Fibroblast of the conjunctiva (primary cell): ENCODE results near the gene BCL2.

ENCODE experiments used
- DNase-seq: peaks from one replicate; pipeline ENCODE4 v3.0.0-alpha.2; 2010; ENCODE audit warnings: low read depth

The BCL2 gene

GRCh38 chr18:63155910-63156773 is 163.4 kb downstream of the BCL2 start:
- DNase-seq: no peak

- no peak for DNase-seq
Measured at GRCh38 chr18:63155169-63155852, 164.3 kb downstream of the BCL2 start.

- no peak for DNase-seq
Measured at GRCh38 chr18:63154350-63155152, 165.0 kb downstream of the BCL2 start.

GRCh38 chr18:63152791-63153190 is 166.8 kb downstream of the BCL2 start:
- no peak for DNase-seq

GRCh38 chr18:63152096-63152495 is 167.5 kb downstream of the BCL2 start:
- DNase-seq: no peak

DNA sequence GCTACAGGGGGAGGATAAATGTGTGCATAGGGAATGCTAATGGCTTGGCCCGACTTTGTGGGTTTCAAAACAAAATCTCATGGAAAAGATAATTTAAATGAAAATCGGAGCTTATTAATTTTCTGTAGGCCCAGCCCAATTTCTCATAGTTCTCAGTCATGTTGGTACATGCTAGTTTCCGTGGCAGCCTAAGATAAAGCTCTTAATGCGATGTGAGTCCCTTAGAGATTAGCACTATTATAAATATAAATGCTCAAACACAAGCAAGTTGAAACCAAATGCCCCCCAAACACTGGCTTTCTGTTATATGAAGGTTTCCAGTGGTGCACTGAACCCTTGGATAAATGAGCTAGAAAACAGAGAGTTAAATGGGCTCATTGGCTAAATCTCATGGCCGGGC is 168.0 kb downstream of the BCL2 start:
- DNase-seq: no peak

DNA sequence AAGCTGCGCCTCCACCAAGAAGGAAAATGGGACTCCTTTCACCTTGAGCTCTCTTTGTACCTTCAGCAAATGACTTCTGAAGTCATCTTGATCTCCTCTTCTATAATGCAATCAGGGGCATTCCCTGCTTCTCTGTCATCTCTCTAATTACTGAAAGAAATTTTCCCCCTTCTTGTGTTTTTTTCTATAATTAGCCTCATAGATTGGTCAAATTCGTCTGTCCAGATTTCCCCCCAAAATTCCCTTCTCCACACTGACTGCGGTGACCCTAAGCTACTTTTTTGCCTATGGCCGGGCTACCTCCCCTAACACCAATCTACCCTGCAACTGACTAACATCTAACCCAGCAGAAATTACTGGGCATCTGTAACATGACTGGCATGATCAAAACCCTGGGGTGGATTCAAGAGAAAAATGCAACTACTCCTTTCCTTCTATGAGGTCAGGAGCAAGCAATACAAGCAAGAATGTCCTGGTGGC is 168.6 kb downstream of the BCL2 start:
- DNase-seq: no peak

DNA sequence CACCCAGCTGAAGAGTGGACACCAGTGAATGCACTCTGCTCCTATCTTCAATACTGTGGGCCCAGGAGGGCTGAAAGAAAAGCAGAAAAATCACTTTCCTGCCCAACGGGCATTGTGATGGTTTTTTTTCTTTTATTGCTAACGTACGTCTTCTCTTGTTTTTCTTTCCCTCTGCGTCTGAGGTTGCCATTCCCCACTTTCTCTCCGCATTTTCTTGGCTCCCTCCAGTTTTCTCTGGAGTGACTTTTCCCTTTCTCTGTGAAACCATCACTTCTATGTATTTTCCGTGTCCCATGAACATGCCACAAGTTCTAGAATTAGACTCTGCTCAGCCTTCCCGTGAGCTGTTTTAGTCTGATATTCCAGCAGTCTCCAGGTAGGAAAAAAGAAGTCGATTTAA is 169.2 kb downstream of the BCL2 start:
- DNase-seq: no peak

DNA sequence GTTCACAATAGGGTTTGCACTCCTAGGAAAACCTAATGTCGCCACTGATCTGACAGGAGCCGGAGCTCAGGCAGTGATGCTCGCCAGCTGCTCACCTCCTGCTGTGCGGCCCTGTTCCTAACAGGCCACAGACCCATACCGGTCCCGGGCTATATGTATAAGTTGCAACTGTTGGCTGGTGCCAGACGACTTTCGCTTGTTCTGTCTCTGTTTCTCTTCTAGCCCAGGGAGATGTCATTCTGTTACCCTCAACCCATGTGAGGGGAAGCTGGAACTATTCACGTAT is 170.3 kb downstream of the BCL2 start:
- DNase-seq: no peak

GRCh38 chr18:63148449-63149301 is 170.9 kb downstream of the BCL2 start:
- peak; percentile 86 for DNase-seq

GRCh38 chr18:63147973-63148372 is 171.6 kb downstream of the BCL2 start:
- DNase-seq: no peak

DNA sequence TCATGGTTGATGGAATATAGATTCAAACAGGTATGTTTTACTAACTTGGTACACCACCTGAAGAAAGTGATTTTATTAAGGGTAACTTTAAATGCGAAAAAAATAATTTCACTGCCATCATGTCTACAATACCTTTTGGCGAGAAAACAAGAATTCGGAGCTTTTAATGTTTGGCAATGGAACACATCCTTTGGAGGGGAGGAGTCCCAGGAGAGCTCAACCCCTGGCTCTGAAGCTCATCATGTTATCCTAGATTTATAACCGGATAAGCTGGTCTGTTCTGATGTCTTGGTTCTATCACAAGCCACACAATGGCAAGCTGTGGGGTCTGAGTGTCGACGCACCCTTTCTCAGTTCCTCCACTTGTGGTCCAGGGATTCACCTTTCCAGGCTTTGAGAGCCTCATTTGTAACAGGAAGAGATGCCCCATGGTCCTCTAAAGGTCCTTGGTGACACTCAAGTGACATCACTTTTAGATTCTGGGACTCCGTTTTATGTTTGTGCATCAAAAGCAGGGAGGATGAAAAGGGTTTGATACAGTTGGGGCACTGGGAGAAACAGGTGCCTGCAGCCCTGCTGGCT is 172.7 kb downstream of the BCL2 start:
- no peak for DNase-seq

DNA sequence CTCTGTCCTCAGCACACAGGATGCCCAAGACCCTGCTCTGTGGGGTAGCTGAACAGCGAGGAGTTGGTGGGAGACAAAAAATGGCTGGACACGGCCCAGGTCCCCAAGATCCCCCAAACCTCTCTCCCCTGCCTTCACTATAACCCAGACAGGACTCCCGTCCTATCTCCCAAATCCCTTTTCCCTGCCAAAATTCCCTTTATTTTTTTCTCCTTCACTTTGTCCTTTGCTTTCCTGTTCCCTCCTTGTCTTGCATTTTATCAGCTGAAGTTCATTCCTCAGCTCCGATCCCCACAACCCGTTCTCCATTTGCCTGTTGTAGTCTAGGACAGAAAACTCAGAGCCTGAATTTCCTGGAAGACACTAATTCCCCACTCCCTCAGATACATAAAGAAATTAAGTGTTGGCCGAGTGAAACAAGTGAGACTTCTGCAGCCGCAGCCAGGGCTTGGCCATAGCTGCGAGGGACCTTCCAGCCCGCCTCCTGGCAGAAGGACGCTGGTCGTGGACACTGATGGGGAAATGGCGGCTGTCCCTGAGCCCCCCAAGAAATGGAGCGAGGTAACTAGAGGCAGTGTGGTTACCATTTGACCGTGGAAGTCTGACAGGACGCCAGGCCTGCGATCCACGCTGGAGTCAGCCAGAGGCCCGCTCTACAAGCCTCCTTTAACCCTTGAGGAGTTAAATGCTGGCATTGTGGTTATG is 173.6 kb downstream of the BCL2 start:
- DNase-seq: no peak

DNA sequence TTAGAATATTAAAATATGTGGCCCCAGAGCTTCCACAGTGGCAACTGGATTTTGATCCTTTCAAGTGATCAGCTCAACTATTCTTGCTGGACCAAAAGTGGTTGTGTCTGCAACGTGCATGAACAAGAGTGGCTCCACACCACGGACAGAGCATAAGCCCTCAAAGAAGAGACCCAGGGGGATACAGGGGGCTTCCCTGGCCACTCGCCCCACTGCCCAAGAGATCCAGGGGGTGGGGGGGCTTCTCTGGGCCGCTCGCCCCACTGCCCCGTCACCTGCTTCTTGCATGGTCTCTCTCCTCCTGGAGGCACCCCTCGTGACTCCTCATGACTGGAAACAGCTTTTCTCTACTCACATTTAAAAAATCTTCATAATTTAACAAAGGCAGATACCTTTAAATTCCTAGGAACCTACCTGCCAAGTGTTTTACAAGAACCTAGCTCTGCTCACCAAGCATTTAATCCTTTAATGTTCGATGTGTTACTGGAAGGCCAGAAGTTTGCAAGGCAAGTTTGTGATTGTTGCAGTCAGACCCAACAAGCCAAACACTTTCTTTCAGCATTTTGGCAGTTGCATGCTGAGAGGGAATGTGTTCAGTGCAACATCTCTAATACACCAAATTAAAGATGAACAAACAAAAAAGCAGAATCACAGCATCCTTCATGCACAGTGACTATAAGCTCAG is 174.3 kb downstream of the BCL2 start:
- DNase-seq: no peak

DNA sequence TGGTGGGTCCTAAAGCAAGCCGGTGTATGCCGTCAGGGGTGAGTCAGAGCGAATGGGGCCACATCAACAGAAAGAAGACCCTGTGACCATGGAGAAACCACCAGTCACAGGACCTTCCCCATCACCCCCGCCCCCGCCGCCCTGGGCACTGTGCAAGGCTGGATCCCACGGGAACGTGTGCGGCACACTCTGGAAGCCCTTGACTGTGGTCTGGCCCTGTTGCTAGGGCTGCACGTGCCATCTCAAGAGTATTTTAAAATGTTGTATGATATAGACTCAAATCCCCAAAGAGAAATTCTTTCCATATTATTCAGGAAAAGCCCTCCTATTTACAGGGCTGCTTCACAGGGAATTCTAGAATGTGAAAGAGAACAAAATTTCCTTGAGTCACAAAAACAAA is 174.8 kb downstream of the BCL2 start:
- DNase-seq: no peak

DNA sequence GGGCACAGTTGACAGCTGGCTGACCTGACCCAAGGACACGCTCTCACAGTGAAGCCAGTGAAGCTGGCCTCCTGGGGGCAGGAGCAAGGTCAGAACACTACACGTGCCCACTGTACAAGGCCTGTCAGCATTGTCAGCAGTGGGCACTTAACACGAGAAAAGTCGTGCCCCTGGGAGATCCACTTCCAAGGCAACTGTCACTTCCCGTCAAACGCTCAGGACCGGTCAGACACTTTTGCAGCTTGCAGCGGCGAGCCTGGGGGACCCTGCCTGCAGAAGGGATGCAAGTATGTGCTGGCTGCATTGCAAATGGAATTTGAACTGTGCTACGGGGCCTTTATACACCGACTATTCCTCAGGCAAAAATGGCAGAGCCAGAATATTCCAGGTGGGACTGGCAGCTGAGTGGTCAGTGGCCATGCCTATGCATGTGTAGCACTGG is 176.2 kb downstream of the BCL2 start:
- no peak for DNase-seq

- no peak for DNase-seq
Measured at GRCh38 chr18:63142594-63143225, 176.9 kb downstream of the BCL2 start.

DNA sequence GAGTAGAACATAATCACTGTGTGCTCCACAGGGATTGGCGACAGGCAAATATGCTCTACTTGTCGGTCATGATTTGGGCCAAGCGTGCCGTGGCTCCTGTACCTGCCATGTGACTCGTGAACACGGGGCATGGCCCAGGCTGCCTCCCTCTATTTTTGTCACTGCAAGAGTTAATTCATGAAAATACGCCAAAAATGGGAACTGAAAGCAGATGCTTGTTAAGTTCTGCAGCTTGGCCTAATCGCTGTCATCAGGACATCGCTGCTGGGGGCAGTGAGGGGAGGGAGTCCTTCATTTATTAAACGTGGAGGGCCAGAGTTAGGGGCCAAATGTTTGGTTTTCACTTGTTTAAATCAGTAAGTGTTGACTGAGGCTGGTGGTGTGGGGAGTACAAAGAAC is 177.8 kb downstream of the BCL2 start:
- DNase-seq: no peak

GRCh38 chr18:63140997-63141777 is 178.4 kb downstream of the BCL2 start:
- DNase-seq: no peak
